OCI-LY3 (cell line): ENCODE measurements around the gene RDH13.

Source experiments
- H2AFZ ChIP-seq: fragments of 200-600, 300-600 bp; shearing (Covaris generic); 2 replicates; pipeline ENCODE4 v1.6.0; 2014; ENCODE audit warnings: antibody characterized with exemption, low read depth, low read length
- H3K27ac ChIP-seq: fragments of 200-600, 300-600 bp; sonication (generic); 2 replicates; pipeline ENCODE4 v1.5.1; 2014; ENCODE audit warnings: mild to moderate bottlenecking, low read length, moderate library complexity, mixed read lengths
- H3K27me3 ChIP-seq: fragments of 200-600, 300-600 bp; sonication (generic); 2 replicates; pipeline ENCODE4 v1.6.1; 2014; ENCODE audit warnings: low read depth, low read length, mixed read lengths
- H3K36me3 ChIP-seq: fragments of 200-600, 300-600 bp; sonication (generic); replicated peaks from 2 replicates; pipeline ENCODE3; 2014; ENCODE audit warnings: low read depth, low read length, mixed read lengths
- H3K4me1 ChIP-seq: fragments of 300-600, 200-600 bp; sonication (generic); 2 replicates; pipeline ENCODE4 v1.6.1; 2014; ENCODE audit warnings: low read length, mixed read lengths
- H3K4me2 ChIP-seq: fragments of 200-600, 300-600 bp; sonication (generic); 2 replicates; pipeline ENCODE4 v1.6.1; 2014; ENCODE audit warnings: low read length, mixed read lengths
- H3K4me3 ChIP-seq: fragments of 300-600, 200-600 bp; sonication (generic); 2 replicates; pipeline ENCODE4 v1.5.1; 2014; ENCODE audit warnings: antibody characterized with exemption, mild to moderate bottlenecking, low read length, moderate library complexity
- H3K79me2 ChIP-seq: fragments of 300-600, 200-600 bp; shearing (Covaris generic); 2 replicates; pipeline ENCODE4 v1.6.1; 2014; ENCODE audit warnings: mild to moderate bottlenecking, low read length, mixed read lengths
- H3K9ac ChIP-seq: fragments of 300-600, 200-600 bp; shearing (Covaris generic); 2 replicates; pipeline ENCODE4 v1.6.0; 2014; ENCODE audit warnings: mild to moderate bottlenecking, low read length, moderate library complexity
- H3K9me3 ChIP-seq: fragments of 200-600, 300-600 bp; shearing (Covaris generic); 2 replicates; pipeline ENCODE4 v1.6.1; 2014; ENCODE audit warnings: low read length, mixed read lengths; ENCODE audit not compliant: insufficient read depth
- H4K20me1 ChIP-seq: fragments of 200-600, 300-600 bp; sonication (generic); 2 replicates; pipeline ENCODE4 v1.6.1; 2016; ENCODE audit warnings: low read length, mixed read lengths; ENCODE audit not compliant: insufficient read depth
- EZH2phosphoT487 ChIP-seq: fragments of 200-600 bp; shearing (Covaris generic); IDR thresholded peaks from 2 replicates; pipeline ENCODE4 v1.6.1; 2018; ENCODE audit warnings: antibody characterized with exemption, mixed run types, low read depth
- TF ChIP-seq, protein P1 (sequence below): fragments of 200-600, 300-600 bp; sonication (generic); IDR thresholded peaks from 2 replicates; pipeline ENCODE4 v1.5.1; 2014; ENCODE audit warnings: antibody characterized with exemption, low read length, low read depth

RDH13 gene

GRCh38 chr19:55084416-55084815, 21.5 kb upstream of the RDH13 start:
- Histone ChIP-seq H3K27me3 (no peaks in the 10 kb centered on the region), H3K9ac (no peak overlapping the region), H3K79me2 (no peaks in the 10 kb centered on the region)

DNA sequence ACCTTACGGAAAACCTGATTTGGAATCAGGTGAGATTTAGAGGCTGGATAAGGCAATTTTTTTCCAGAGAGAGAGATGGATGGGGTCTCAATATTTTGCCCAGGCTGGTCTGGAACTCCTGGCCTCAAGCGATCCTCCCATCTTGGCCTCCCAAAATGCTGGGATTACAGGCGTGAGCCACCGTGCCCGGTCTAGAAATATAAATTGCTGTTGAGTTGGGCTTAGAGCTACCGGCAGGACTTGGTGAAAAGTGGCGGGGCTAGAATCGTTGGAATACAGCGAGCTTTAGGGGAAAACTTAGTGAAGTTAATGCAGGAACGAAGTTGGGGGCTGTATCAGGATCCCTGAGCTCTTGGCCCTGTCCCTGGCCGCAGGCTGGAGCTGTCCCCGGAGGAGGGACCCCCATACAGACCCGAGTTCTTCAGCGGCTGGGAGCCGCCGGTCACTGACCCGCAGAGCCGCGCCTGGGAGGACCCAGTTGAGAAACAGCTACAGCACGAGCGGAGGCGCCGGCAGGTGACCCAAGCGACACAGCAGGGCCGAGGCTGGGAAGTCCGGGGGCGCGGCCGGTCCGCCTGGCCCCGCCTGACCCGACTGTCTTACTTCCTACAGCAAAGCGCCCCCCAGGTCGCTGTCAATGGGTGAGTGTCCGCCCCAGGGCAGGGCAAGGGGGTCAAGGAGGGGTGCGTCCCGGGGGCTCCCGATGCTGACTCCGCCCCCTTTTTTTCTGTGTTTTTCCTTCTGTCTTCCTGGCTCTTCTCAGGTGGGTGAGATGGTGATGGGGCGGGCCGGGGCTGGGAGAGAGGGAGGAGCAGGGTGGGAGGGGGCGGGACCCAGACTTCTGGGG, 20.3 kb upstream of the RDH13 start:
- Histone ChIP-seq H3K79me2 (no peaks in the 10 kb centered on the region), H3K27me3 (no peaks in the 10 kb centered on the region), H3K9ac (no peak overlapping the region), H3K27ac (no peak overlapping the region), H3K4me2 (no peak overlapping the region), H3K36me3 (peaks cover 3% of the 10 kb centered on the region), H3K4me1 (no peaks in the 10 kb centered on the region), H3K4me3 (no peak overlapping the region), H3K9me3 (no peaks in the 10 kb centered on the region), H4K20me1 (no peaks in the 10 kb centered on the region), H2AFZ (no peak overlapping the region)
- TF ChIP-seq EZH2phosphoT487, result no peak
- TF ChIP-seq, protein P1, sequence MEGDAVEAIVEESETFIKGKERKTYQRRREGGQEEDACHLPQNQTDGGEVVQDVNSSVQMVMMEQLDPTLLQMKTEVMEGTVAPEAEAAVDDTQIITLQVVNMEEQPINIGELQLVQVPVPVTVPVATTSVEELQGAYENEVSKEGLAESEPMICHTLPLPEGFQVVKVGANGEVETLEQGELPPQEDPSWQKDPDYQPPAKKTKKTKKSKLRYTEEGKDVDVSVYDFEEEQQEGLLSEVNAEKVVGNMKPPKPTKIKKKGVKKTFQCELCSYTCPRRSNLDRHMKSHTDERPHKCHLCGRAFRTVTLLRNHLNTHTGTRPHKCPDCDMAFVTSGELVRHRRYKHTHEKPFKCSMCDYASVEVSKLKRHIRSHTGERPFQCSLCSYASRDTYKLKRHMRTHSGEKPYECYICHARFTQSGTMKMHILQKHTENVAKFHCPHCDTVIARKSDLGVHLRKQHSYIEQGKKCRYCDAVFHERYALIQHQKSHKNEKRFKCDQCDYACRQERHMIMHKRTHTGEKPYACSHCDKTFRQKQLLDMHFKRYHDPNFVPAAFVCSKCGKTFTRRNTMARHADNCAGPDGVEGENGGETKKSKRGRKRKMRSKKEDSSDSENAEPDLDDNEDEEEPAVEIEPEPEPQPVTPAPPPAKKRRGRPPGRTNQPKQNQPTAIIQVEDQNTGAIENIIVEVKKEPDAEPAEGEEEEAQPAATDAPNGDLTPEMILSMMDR, result no peak

More at GRCh38 chr19:55084416-55084815, 21.5 kb upstream of the RDH13 start:
- Histone ChIP-seq H2AFZ (no peak overlapping the region), H3K36me3 (peaks cover 3% of the 10 kb centered on the region), H3K4me3 (no peak overlapping the region), H3K27ac (no peak overlapping the region), H3K4me1 (no peaks in the 10 kb centered on the region), H3K9me3 (no peaks in the 10 kb centered on the region), H4K20me1 (no peaks in the 10 kb centered on the region), H3K4me2 (no peak overlapping the region)
- TF ChIP-seq EZH2phosphoT487, result no peak
- TF ChIP-seq, protein P1, result no peak

GRCh38 chr19:55082020-55082851, 19.3 kb upstream of the RDH13 start:
- no peaks in the 10 kb centered on the region for H3K27me3 ChIP-seq
- no peaks in the 10 kb centered on the region for H4K20me1 ChIP-seq
- no peaks in the 10 kb centered on the region for H3K9me3 ChIP-seq
- peaks cover 3% of the 10 kb centered on the region for H3K36me3 ChIP-seq
- no peak overlapping the region for H3K4me3 ChIP-seq
- H3K9ac ChIP-seq, result no peak overlapping the region
- no peak for TF ChIP-seq EZH2phosphoT487
- TF ChIP-seq, protein P1, result no peak
- H3K79me2 ChIP-seq, result no peaks in the 10 kb centered on the region
- H3K4me1 ChIP-seq, result no peaks in the 10 kb centered on the region
- no peak overlapping the region for H3K27ac ChIP-seq
- H3K4me2 ChIP-seq, result no peak overlapping the region
- H2AFZ ChIP-seq, result no peak overlapping the region

GRCh38 chr19:55081770-55082019, 18.7 kb upstream of the RDH13 start:
- Histone ChIP-seq H3K27me3 (no peaks in the 10 kb centered on the region), H3K4me2 (no peak overlapping the region), H4K20me1 (no peaks in the 10 kb centered on the region), H3K9me3 (no peaks in the 10 kb centered on the region), H3K79me2 (no peaks in the 10 kb centered on the region), H3K36me3 (no peaks in the 10 kb centered on the region), H3K4me3 (no peak overlapping the region), H2AFZ (no peak overlapping the region), H3K9ac (no peak overlapping the region), H3K27ac (no peak overlapping the region), H3K4me1 (no peaks in the 10 kb centered on the region)
- TF ChIP-seq, protein P1, result no peak
- TF ChIP-seq EZH2phosphoT487, result no peak
